NCI-H128 (cell line): Measurements from ENCODE around the gene PCSK2.
A peak's percentile ranks its signal among the peaks of the same experiment; 100 is the strongest.

Experiments
- DNase-seq: peaks from one replicate; lab custom pipeline; 2025; ENCODE audit not compliant: unreplicated experiment; lab: John Stamatoyannopoulos, UW

PCSK2 gene

GRCh38 chr20:17470973-17471372, 244.1 kb downstream of the PCSK2 start:
- DNase-seq, result no peak

GRCh38 chr20:17471606-17472187, 244.9 kb downstream of the PCSK2 start:
- peak; percentile 29 for DNase-seq

DNA sequence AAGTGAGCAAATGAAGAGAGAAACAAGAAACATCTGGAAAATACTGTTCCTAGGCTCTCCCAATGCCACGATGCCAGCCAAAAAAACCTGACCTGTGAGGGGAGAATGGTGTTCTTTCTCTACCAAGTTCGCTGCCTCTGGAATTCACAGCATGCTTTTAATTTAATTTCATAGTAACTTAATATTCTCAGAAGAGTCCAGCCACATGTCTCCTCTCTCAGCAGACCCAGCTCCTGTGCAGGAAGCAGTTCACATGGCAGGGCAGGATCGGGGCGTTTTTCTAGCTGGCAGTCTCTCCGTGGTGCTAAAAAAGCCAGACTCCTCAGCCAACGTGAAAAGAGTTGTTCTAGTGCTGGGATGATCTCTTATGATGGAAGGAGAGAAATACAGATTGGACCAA, 246.8 kb downstream of the PCSK2 start:
- DNase-seq, result no peak

DNA sequence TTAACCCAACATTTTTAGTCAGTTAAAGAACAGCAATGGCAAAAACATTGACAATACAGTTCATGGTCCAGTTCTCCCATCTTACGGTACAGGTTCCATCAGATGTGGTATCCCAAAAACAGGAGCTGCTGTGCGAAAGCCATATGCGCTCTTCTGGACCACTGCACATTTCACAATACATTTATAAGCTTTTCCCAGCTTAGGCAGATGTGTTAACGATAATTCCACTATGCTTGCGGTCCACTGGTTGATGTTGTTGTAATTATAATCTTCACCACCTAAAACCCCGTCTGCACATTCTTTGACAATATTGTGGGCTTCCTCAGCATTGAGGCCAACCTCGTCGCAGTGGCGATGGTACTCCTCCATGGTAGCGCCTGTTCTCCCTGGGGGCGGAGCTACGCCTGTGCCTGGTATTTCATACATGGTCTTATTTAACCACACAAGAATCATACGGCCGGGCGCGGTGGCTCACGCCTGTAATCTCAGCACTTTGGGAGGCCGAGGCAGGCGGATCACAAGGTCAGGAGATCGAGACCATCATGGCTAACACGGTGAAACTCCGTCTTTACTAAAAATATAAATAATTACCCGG, 252.3 kb downstream of the PCSK2 start:
- DNase-seq, result no peak

GRCh38 chr20:17480696-17481095, 253.9 kb downstream of the PCSK2 start:
- no peak for DNase-seq

GRCh38 chr20:17481661-17482060, 254.8 kb downstream of the PCSK2 start:
- DNase-seq, result no peak

DNA sequence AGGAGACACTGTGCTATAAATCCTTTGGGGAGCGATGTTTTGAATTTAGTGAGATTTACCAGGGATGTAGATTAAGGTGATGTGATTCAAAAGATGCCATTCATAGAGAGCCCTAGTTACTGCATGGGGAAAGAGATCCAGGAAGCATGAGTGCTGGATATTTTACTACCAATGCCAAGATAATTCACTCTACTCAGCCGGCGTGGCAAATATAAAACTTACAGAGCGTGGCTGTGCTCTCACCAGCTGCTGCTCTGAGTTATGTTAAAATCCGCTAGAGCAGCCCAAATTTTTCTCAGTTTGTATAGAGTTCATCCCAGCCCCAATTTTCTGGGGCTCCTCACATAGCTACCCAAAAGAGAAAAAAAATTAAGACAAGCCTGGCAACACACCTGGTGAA, 255.7 kb downstream of the PCSK2 start:
- no peak for DNase-seq

GRCh38 chr20:17485017-17485416, 258.2 kb downstream of the PCSK2 start:
- no peak for DNase-seq

GRCh38 chr20:17488916-17489600, 262.2 kb downstream of the PCSK2 start:
- no peak for DNase-seq

- DNase-seq, result no peak
These were observed 263.7 kb downstream of the PCSK2 start for GRCh38 chr20:17490501-17490900.

- DNase-seq, result no peak
These were observed 264.2 kb downstream of the PCSK2 start for GRCh38 chr20:17491041-17491440.

DNA sequence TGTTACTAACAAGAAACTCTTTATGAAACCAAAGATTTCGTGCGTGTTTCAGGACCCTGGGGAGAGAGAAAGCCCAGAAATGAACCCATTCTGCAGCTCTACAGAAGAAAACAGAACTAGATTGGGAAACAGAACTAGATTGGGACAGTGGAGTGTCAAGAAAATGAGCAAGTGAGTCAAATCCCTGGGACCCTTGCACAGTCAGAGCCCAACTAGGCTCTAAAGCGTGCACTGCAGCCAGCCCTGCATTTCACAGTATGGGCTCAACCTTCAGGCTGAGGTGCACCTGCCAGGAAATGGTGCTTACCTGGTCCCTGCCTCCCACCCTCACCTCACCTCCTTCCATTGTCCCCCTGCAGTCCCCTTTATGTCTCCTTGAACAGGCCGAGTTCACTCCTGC, 264.6 kb downstream of the PCSK2 start:
- DNase-seq, result no peak

DNA sequence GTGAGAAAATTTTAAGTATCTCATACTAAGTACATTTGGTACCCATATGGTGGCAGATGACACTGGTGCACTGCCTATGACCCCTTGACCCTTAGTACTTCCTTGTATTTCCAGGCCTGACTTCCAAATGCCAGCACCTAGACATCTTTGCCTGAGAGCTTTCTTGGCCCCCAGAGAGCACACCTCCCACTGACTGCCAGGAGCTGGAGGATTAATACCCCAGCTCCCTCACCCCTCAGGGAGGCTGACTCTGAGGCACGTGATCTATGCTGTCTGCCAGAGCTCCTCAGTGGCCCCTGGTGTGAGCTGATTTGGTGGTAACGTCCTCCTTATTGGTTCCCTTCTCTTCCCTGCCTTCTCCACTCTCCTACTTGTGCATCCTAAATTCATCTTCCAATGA, 266.3 kb downstream of the PCSK2 start:
- no peak for DNase-seq

- no peak for DNase-seq
These were observed 267.4 kb downstream of the PCSK2 start for GRCh38 chr20:17494201-17494600.

DNA sequence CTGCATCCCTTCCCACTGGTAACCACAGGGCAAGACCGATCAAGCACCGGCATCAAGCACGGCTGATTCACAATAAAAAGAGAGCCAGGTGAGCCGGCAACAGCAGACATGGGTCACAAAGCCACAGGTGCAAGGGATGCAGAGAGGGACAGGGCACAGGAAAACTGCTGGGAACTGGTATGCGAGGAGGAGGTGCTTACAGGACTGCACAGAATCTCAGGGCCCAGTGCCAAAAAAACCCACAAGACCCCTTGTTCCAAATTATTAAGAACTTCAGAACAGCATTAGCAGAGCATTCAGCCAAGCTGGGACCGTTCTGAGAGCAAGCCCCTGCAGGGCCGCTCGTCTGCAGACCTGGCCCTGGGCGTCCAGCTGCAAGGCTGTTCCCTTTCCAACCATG, 269.0 kb downstream of the PCSK2 start:
- DNase-seq, result no peak

DNA sequence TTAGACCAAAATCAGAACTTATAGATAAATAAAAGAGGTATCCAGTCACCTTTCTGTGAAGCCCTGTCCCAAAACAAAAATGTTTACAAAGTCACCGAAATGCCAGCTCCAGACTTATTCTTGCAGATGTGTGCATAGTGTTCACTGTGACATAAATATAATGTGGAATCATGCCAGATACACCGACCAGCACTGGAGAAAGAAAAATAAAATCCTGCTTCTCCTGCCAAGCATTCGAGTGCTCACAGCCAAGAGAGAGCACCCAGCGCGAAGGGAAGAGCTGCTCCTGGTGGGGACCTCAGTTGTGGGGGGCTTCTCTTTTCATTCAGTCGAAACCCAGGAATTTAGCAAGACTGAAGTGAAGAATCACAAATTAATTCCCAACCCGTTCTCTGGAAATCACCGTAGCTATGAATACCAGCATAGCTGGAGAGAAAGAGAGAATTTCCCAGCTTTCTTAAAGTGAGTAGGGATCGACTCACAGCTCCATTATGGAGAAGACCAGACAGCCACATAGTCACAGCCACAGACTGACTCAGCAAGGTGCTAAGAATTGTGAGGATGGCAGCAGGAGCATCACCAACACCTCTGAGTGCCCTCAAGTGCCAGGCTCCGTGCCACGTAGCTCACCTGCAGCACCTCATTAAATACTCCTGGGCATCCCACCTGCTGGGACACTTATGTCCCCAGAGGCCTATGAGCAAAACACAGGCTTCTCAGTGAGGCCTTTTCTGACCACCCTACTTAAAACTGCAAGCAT, 271.2 kb downstream of the PCSK2 start:
- DNase-seq, result no peak

DNA sequence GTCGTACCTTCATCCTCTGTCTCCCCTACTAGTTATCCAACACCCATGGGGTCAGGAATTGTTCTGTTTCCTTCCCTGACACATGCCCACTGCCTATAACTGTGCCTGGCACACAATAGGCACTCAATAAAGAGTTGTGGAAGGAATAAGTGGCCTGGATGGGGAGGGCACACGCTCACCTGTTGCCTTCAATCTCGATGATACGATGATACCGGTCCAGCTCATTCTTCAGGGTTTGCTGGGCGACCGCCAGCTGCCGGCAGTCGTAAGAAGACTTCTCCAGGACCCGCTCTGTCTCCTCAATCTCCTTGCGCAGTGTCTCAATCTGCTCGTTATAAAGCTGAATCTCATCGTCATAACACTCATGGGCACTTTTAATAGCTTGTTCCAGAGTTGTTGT, 271.8 kb downstream of the PCSK2 start:
- no peak for DNase-seq

GRCh38 chr20:17499041-17499440, 272.2 kb downstream of the PCSK2 start:
- DNase-seq, result no peak

DNA sequence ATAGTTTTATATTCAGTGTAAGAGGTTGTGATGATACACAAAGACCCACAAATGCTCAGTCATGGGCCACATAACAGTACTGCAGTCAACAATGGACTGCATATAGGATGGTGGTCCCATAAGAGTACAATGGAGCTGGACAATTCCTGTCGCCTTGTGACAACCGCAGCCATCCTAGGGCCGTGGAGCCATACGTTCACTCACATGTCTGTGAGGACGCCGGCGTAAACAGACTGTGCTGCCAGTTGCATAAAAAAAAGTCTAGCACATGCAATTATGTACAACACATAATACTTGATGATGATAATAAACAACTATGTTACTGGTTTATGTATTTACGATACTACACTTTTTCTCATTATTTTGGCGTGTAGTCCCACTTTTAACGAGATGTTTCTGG, 273.4 kb downstream of the PCSK2 start:
- DNase-seq, result no peak

DNA sequence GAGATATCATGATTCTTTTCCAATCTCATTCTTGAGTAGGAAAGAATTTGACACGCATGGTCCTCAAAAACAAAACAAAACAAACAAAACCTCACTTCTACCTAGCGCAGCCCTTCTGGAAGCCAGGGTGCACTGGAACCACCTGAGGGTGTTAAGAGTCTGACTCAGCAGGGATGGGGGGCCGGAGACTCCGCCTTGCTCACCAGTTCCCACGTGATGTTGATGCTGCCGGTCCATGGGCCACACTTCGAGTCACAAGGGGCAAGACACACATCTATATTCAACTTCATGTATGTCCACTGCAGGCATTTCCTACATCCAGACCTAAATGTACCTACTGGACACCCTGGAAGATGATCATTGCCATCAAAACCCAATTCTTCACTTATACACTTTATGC, 274.0 kb downstream of the PCSK2 start:
- no peak for DNase-seq

- no peak for DNase-seq
These were observed 274.9 kb downstream of the PCSK2 start for GRCh38 chr20:17501701-17502100.

DNA sequence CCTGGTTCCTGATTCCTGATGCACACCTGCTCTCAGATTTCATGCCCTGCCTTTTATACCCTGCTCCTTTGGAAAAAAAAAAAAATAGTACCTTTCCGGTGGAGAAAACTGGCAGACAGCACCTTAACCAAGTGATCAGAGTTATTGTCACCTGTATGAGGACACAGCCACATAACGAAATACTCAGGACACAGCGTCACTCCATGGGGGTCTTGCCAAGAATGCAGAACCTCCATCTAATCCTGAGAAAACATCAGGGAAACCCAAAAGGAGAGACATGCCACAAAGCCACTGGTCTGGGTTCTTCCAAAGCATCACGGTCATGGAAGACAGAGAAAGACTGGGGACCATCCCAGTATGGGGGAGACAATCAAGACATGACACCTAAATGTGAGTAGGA, 275.3 kb downstream of the PCSK2 start:
- no peak for DNase-seq
